GM23338 (cell line): ENCODE data around the gene MOXD1. TPM values are rescaled to one million over a fixed set of nuclear protein-coding genes. Genes with fewer than 3 reads are reported as not detected.

Experiments
- ATAC-seq: fragments of 200-7000 bp; cut with Tn5 transposase; 3 replicates; pipeline ENCODE4 v1.9.1; 2020
- DNase-seq: peaks from one replicate; pipeline ENCODE4 v3.0.0-alpha.2; 2015; ENCODE audit warnings: low spot score
- H2AFZ ChIP-seq: fragments of 200-600 bp; sonication (generic); 2 replicates; pipeline ENCODE4 v1.8.0; 2016; ENCODE audit warnings: antibody characterized with exemption, mild to moderate bottlenecking, moderate library complexity
- H3F3A ChIP-seq: fragments of 200-600 bp; sonication (generic); replicated peaks from 2 replicates; pipeline ENCODE4 v1.8.0; 2017; ENCODE audit warnings: antibody characterized with exemption, mixed run types, low read depth
- H3K27ac ChIP-seq: fragments of 200-600 bp; sonication (generic); 2 replicates; pipeline ENCODE4 v1.6.1; 2016; ENCODE audit warnings: low read depth
- H3K27me3 ChIP-seq: fragments of 200-600 bp; sonication (generic); 2 replicates; pipeline ENCODE4 v1.8.0; 2016; ENCODE audit warnings: mild to moderate bottlenecking, mixed run types, moderate library complexity; ENCODE audit not compliant: insufficient read depth
- H3K36me3 ChIP-seq: fragments of 200-600 bp; sonication (generic); 2 replicates; pipeline ENCODE4 v1.8.0; 2016; ENCODE audit warnings: mild to moderate bottlenecking; ENCODE audit not compliant: insufficient read depth
- H3K4me1 ChIP-seq: fragments of 200-600 bp; sonication (generic); 2 replicates; pipeline ENCODE4 v1.8.0; 2016; ENCODE audit warnings: mild to moderate bottlenecking, moderate library complexity; ENCODE audit not compliant: insufficient read depth
- H3K4me2 ChIP-seq: fragments of 200-600 bp; sonication (generic); 2 replicates; pipeline ENCODE4 v1.7.1; 2017; ENCODE audit warnings: mixed run types
- H3K4me3 ChIP-seq: fragments of 200-600 bp; sonication (generic); 2 replicates; pipeline ENCODE4 v1.6.1; 2016; ENCODE audit warnings: mixed run types
- H3K79me2 ChIP-seq: fragments of 200-600 bp; sonication (generic); replicated peaks from 2 replicates; pipeline ENCODE4 v1.8.0; 2017; ENCODE audit warnings: mild to moderate bottlenecking; ENCODE audit not compliant: insufficient read depth
- H3K9me2 ChIP-seq: fragments of 200-600 bp; sonication (generic); 2 replicates; pipeline ENCODE4 v1.8.0; 2017; ENCODE audit not compliant: insufficient read depth
- H4K20me1 ChIP-seq: fragments of 200-600 bp; sonication (generic); replicated peaks from 2 replicates; pipeline ENCODE4 v1.8.0; 2017; ENCODE audit warnings: mild to moderate bottlenecking; ENCODE audit not compliant: insufficient read depth
- H3K27ac Mint-ChIP-seq: 2 replicates; pipeline ENCODE4 v1.8.0; 2020; ENCODE audit warnings: inconsistent platforms, mild to moderate bottlenecking, moderate library complexity, mixed read lengths
- H3K27me3 Mint-ChIP-seq: 3 replicates; pipeline ENCODE4 v1.8.0; 2022; ENCODE audit warnings: low read depth, mild to moderate bottlenecking, moderate library complexity, mixed read lengths, inconsistent platforms; ENCODE audit not compliant: insufficient read depth, poor library complexity
- H3K36me3 Mint-ChIP-seq: 3 replicates; pipeline ENCODE4 v1.8.0; 2021; ENCODE audit warnings: low read depth, mild to moderate bottlenecking, inconsistent platforms, moderate library complexity, mixed read lengths
- H3K4me1 Mint-ChIP-seq: 3 replicates; pipeline ENCODE4 v1.8.0; 2020; ENCODE audit warnings: mild to moderate bottlenecking, inconsistent platforms, mixed read lengths
- H3K4me3 Mint-ChIP-seq: 3 replicates; pipeline ENCODE4 v1.8.0; 2021; ENCODE audit warnings: moderate library complexity, mild to moderate bottlenecking, inconsistent platforms, mixed read lengths
- H3K9me3 Mint-ChIP-seq: 3 replicates; pipeline ENCODE4 v1.8.0; 2020; ENCODE audit warnings: moderate library complexity, mild to moderate bottlenecking, inconsistent platforms, mixed read lengths
- CREB1 ChIP-seq: fragments of 250-450 bp; sonication (Bioruptor Pico); IDR thresholded peaks from 2 replicates; pipeline ENCODE4 v1.5.0; 2020; ENCODE audit warnings: low read depth, mild to moderate bottlenecking, moderate library complexity
- EZH2 ChIP-seq: fragments of 200-600 bp; sonication (generic); IDR thresholded peaks from one replicate; pipeline ENCODE4 v1.8.0; 2017; ENCODE audit warnings: antibody characterized with exemption, mild to moderate bottlenecking, low read depth; ENCODE audit not compliant: unreplicated experiment
- JUNB ChIP-seq: IDR thresholded peaks from one replicate; pipeline ENCODE4 v1.6.1; 2016; ENCODE audit warnings: antibody characterized with exemption; ENCODE audit not compliant: unreplicated experiment
- NANOG ChIP-seq: IDR thresholded peaks from 2 replicates; pipeline ENCODE4 v1.6.1; 2016; ENCODE audit warnings: antibody characterized with exemption, borderline replicate concordance
- POLR2AphosphoS5 ChIP-seq: IDR thresholded peaks from 2 replicates; pipeline ENCODE4 v1.6.1; 2016; ENCODE audit warnings: antibody characterized with exemption, low read depth
- STAT1 ChIP-seq: IDR thresholded peaks from one replicate; pipeline ENCODE4 v1.6.1; 2016; ENCODE audit warnings: antibody characterized with exemption; ENCODE audit not compliant: unreplicated experiment
- ZNF331 ChIP-seq: fragments of 250-450 bp; sonication (Bioruptor Pico); IDR thresholded peaks from 2 replicates; pipeline ENCODE4 v1.5.0; 2020; ENCODE audit warnings: low read depth, mild to moderate bottlenecking, moderate library complexity
- polyA plus RNA-seq: library from polyadenylated mRNA; unstranded; fragments of >200 nt; fragmentation: Nextera tagmentation; extraction: Ambion mirVana; gene quantifications from 2 replicates; pipeline ENCODE4 v1.2.1, GENCODE V29; 2016
- total RNA-seq: library from RNA; depleted of rRNA; stranded (reverse); fragments of >200 nt; shearing (Covaris generic); gene quantifications from 2 replicates; pipeline ENCODE4 v1.2.3, GENCODE V29; 2014
- TF ChIP-seq, protein P1 (sequence below), 2 experiments: fragments of 200-600 bp in 1 of 2; sonication (generic) in 1 of 2; conservative IDR thresholded peaks; 2 replicates each; pipeline versions ENCODE4 v1.5.1 to v1.6.1; 2016 to 2017; ENCODE audit warnings: antibody characterized with exemption in 2 of 2, low read depth in 2 of 2, mild to moderate bottlenecking in 2 of 2, moderate library complexity in 1 of 2
- TF ChIP-seq, protein P2 (sequence below): fragments of 250-450 bp; sonication (Bioruptor Pico); IDR thresholded peaks from 2 replicates; pipeline ENCODE4 v1.5.0; 2020; ENCODE audit warnings: mild to moderate bottlenecking, moderate library complexity

The MOXD1 gene
- total and polyA plus RNA-seq, 2 experiments from 2014 or later = 1.7 to 4.3 TPM

DNA sequence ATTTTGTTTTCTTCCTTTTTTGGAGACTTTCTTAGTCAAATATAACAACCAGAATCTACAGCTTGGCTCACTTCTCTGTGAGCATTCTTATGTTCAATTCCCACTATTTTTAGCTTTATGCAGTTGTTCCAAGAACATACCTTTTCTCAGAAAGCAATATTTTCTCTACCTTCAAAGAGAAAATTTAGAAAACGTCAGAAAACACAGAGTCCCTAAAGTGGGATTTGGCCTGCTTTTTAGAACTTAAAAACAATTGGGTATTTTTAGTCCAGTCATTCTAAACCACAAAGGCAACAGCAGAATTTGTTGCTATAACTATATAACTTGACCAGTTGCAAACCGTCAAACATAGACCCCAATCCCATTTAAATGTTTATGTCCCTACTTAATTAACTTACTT, 133.1 kb downstream of the MOXD1 start (continued):
- TF ChIP-seq, protein P1, sequence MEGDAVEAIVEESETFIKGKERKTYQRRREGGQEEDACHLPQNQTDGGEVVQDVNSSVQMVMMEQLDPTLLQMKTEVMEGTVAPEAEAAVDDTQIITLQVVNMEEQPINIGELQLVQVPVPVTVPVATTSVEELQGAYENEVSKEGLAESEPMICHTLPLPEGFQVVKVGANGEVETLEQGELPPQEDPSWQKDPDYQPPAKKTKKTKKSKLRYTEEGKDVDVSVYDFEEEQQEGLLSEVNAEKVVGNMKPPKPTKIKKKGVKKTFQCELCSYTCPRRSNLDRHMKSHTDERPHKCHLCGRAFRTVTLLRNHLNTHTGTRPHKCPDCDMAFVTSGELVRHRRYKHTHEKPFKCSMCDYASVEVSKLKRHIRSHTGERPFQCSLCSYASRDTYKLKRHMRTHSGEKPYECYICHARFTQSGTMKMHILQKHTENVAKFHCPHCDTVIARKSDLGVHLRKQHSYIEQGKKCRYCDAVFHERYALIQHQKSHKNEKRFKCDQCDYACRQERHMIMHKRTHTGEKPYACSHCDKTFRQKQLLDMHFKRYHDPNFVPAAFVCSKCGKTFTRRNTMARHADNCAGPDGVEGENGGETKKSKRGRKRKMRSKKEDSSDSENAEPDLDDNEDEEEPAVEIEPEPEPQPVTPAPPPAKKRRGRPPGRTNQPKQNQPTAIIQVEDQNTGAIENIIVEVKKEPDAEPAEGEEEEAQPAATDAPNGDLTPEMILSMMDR (conservative IDR thresholded peaks at IDR 0.05; ENCODE audit: low read depth in 2 of 2) = no peak

DNA sequence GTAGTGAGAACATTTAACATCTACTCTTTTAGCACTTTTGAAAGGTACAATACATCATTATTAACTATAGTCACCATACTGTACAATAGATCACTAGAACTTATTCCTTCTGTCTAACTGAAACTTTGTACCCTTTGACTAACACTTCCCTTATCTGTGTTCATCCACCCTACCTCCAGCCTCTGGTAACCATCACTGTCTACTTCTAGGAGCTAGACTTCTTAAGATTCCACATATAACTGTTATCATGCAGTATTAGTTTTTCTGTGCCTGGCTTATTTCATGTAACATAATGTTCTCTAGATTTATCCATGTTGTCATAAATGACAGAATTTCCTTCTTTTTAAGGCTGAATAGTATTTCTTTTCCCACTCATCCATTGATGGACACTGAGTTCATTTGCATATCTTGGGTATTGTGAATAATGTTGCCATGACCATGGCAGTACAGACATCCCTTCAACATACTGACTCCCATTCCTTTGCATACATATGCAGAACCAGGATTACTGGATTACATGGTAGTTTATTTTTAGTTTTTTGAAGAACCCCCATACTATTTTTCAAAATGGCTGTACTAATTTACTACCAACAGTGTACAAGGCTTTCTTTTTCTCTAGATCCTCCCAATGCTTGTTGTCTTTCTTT, 135.7 kb downstream of the MOXD1 start:
- no peaks in the 10 kb centered on the region for H3K27me3 Mint-ChIP-seq
- no peaks in the 10 kb centered on the region for H3K27me3 ChIP-seq
- H3F3A ChIP-seq = no peaks in the 10 kb centered on the region
- no peak overlapping the region for H2AFZ ChIP-seq
- no peaks in the 10 kb centered on the region for H3K4me1 ChIP-seq
- ATAC-seq = no peak
- no peaks in the 10 kb centered on the region for H3K36me3 Mint-ChIP-seq
- H3K4me3 Mint-ChIP-seq = no peak overlapping the region
- no peak overlapping the region for H3K27ac ChIP-seq
- H3K9me3 Mint-ChIP-seq = no peaks in the 10 kb centered on the region
- H3K27ac Mint-ChIP-seq = no peak overlapping the region
- H3K36me3 ChIP-seq = no peaks in the 10 kb centered on the region
- no peaks in the 10 kb centered on the region for H4K20me1 ChIP-seq
- no peak for TF ChIP-seq JUNB
- no peak for TF ChIP-seq NANOG
- TF ChIP-seq ZNF331 (CRISPR knock-in tag) = no peak
- TF ChIP-seq STAT1 = no peak
- TF ChIP-seq CREB1 (CRISPR knock-in tag) = no peak
- no peak for TF ChIP-seq EZH2
- TF ChIP-seq, protein P2, sequence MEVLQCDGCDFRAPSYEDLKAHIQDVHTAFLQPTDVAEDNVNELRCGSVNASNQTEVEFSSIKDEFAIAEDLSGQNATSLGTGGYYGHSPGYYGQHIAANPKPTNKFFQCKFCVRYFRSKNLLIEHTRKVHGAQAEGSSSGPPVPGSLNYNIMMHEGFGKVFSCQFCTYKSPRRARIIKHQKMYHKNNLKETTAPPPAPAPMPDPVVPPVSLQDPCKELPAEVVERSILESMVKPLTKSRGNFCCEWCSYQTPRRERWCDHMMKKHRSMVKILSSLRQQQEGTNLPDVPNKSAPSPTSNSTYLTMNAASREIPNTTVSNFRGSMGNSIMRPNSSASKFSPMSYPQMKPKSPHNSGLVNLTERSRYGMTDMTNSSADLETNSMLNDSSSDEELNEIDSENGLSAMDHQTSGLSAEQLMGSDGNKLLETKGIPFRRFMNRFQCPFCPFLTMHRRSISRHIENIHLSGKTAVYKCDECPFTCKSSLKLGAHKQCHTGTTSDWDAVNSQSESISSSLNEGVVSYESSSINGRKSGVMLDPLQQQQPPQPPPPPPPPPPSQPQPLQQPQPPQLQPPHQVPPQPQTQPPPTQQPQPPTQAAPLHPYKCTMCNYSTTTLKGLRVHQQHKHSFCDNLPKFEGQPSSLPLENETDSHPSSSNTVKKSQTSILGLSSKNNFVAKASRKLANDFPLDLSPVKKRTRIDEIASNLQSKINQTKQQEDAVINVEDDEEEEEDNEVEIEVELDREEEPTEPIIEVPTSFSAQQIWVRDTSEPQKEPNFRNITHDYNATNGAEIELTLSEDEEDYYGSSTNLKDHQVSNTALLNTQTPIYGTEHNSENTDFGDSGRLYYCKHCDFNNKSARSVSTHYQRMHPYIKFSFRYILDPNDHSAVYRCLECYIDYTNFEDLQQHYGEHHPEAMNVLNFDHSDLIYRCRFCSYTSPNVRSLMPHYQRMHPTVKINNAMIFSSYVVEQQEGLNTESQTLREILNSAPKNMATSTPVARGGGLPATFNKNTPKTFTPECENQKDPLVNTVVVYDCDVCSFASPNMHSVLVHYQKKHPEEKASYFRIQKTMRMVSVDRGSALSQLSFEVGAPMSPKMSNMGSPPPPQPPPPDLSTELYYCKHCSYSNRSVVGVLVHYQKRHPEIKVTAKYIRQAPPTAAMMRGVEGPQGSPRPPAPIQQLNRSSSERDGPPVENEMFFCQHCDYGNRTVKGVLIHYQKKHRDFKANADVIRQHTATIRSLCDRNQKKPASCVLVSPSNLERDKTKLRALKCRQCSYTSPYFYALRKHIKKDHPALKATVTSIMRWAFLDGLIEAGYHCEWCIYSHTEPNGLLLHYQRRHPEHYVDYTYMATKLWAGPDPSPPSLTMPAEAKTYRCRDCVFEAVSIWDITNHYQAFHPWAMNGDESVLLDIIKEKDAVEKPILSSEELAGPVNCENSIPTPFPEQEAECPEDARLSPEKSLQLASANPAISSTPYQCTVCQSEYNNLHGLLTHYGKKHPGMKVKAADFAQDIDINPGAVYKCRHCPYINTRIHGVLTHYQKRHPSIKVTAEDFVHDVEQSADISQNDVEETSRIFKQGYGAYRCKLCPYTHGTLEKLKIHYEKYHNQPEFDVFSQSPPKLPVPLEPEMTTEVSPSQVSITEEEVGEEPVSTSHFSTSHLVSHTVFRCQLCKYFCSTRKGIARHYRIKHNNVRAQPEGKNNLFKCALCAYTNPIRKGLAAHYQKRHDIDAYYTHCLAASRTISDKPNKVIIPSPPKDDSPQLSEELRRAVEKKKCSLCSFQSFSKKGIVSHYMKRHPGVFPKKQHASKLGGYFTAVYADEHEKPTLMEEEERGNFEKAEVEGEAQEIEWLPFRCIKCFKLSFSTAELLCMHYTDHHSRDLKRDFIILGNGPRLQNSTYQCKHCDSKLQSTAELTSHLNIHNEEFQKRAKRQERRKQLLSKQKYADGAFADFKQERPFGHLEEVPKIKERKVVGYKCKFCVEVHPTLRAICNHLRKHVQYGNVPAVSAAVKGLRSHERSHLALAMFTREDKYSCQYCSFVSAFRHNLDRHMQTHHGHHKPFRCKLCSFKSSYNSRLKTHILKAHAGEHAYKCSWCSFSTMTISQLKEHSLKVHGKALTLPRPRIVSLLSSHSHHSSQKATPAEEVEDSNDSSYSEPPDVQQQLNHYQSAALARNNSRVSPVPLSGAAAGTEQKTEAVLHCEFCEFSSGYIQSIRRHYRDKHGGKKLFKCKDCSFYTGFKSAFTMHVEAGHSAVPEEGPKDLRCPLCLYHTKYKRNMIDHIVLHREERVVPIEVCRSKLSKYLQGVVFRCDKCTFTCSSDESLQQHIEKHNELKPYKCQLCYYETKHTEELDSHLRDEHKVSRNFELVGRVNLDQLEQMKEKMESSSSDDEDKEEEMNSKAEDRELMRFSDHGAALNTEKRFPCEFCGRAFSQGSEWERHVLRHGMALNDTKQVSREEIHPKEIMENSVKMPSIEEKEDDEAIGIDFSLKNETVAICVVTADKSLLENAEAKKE (CRISPR knock-in tag) = no peak
- TF ChIP-seq POLR2AphosphoS5 = no peak
- no peak overlapping the region for H3K4me2 ChIP-seq
- no peaks in the 10 kb centered on the region for H3K4me1 Mint-ChIP-seq
- no peak overlapping the region for H3K4me3 ChIP-seq
- DNase-seq = no peak
- no peaks in the 10 kb centered on the region for H3K9me2 ChIP-seq
- no peaks in the 10 kb centered on the region for H3K79me2 ChIP-seq
